ENCODE data around the gene PRPF40A. TPM values are rescaled to one million over a fixed set of nuclear protein-coding genes. Genes with fewer than 3 reads are reported as not detected.

Gene PRPF40A
- total RNA-seq, 1 donor from 2014 or later, result 131 TPM

DNA sequence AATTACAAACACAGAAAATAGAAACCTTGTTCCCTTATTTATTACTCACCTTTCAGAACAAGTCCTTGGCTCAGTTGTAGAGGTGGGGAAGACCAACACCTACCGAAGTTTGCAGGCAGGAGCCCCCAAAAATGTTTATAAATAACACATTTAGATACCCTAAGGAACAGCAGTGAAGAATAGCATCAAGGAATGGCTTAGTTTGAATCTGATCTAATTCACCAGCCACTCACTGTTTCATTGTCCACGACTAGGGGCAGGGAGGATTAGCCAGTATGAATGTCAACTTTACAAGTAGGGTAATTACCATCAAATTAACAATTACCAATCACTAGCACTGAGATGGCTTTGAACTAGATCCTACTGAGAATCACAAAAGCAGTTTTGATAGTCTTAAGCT is 65.4 kb downstream of the PRPF40A start:
- no peak for DNase-seq (ENCODE audit: low read depth)
- Mint-ChIP-seq H3K9me3 (ENCODE audit: unreplicated experiment) (no peaks in the 10 kb centered on the region), H3K27me3 (ENCODE audit: low read depth, unreplicated experiment) (no peaks in the 10 kb centered on the region), H3K4me1 (ENCODE audit: low read depth, unreplicated experiment) (peaks cover 8% of the 10 kb centered on the region), H3K27ac (ENCODE audit: unreplicated experiment) (no peak overlapping the region), H3K4me3 (ENCODE audit: unreplicated experiment) (no peak overlapping the region), H3K36me3 (ENCODE audit: low read depth, unreplicated experiment) (peaks cover 4% of the 10 kb centered on the region)
- H3K79me2 ChIP-seq (ENCODE audit: insufficient read depth, low read length), result no peaks in the 10 kb centered on the region
- H3K27me3 ChIP-seq (ENCODE audit: insufficient read depth, low read length), result no peaks in the 10 kb centered on the region
- peaks cover 10% of the 10 kb centered on the region for H3K4me1 ChIP-seq (ENCODE audit: insufficient read depth, low read length)
- FAIRE-seq, result no peak
- no peak for TF ChIP-seq EZH2 (IDR thresholded peaks at IDR 0.05; ENCODE audit: insufficient read depth, low read length)
- TF ChIP-seq, protein P1, sequence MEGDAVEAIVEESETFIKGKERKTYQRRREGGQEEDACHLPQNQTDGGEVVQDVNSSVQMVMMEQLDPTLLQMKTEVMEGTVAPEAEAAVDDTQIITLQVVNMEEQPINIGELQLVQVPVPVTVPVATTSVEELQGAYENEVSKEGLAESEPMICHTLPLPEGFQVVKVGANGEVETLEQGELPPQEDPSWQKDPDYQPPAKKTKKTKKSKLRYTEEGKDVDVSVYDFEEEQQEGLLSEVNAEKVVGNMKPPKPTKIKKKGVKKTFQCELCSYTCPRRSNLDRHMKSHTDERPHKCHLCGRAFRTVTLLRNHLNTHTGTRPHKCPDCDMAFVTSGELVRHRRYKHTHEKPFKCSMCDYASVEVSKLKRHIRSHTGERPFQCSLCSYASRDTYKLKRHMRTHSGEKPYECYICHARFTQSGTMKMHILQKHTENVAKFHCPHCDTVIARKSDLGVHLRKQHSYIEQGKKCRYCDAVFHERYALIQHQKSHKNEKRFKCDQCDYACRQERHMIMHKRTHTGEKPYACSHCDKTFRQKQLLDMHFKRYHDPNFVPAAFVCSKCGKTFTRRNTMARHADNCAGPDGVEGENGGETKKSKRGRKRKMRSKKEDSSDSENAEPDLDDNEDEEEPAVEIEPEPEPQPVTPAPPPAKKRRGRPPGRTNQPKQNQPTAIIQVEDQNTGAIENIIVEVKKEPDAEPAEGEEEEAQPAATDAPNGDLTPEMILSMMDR (IDR thresholded peaks at IDR 0.05; ENCODE audit: insufficient read depth, low read depth, low read length), result no peak
- H3K9me3 ChIP-seq (ENCODE audit: insufficient read depth, low read depth, low read length), result no peaks in the 10 kb centered on the region
- H3K9ac ChIP-seq (ENCODE audit: low read length), result no peak overlapping the region
- H2AFZ ChIP-seq (ENCODE audit: low read depth, low read length), result no peak overlapping the region
- H3K4me2 ChIP-seq (ENCODE audit: low read length), result no peak overlapping the region
- H3K27ac ChIP-seq (ENCODE audit: low read depth, low read length), result no peak overlapping the region
- peaks cover 14% of the 10 kb centered on the region for H3K36me3 ChIP-seq (ENCODE audit: insufficient read depth, low read length)
- H3K4me3 ChIP-seq (ENCODE audit: insufficient read depth, low read depth, low read length), result no peak overlapping the region
- H4K20me1 ChIP-seq (ENCODE audit: insufficient read depth, low read length), result no peaks in the 10 kb centered on the region

DNA sequence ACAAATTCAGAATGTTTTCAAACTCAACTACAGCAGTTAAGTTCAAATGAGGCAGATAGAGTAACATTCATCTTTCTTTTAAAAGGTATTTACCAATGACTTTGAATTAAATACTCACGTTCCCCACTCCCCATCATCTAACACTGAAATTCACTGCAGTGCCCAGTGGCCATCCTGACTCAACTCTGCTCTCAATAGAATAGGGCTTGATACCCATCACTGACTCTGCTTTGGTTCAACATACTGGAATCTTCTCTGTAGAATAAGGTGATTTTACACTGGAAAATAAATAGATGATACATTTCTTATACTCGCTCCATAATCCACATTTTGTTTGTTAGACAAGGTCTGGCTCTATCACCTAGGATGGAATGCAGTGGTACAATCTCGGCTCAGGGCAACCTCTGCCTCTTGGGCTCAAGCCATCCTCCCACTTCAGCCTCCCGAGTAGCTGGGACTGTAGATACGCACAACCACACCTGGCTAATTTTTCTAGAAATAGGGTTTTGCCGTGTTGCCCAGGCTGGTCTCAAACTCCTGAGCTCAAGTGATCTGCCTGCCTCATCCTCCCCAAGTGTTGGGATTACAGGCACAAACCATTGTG is 66.4 kb downstream of the PRPF40A start:
- Mint-ChIP-seq H3K4me3 (ENCODE audit: unreplicated experiment) (no peak overlapping the region), H3K36me3 (ENCODE audit: low read depth, unreplicated experiment) (no peaks in the 10 kb centered on the region), H3K27me3 (ENCODE audit: low read depth, unreplicated experiment) (no peaks in the 10 kb centered on the region), H3K27ac (ENCODE audit: unreplicated experiment) (peak overlapping the region; percentile 66), H3K4me1 (ENCODE audit: low read depth, unreplicated experiment) (peaks cover 9% of the 10 kb centered on the region), H3K9me3 (ENCODE audit: unreplicated experiment) (no peaks in the 10 kb centered on the region)
- Histone ChIP-seq H3K4me1 (ENCODE audit: insufficient read depth, low read length) (peaks cover 17% of the 10 kb centered on the region), H2AFZ (ENCODE audit: low read depth, low read length) (no peak overlapping the region), H3K27me3 (ENCODE audit: insufficient read depth, low read length) (no peaks in the 10 kb centered on the region), H3K4me3 (ENCODE audit: insufficient read depth, low read depth, low read length) (no peak overlapping the region), H3K9ac (ENCODE audit: low read length) (no peak overlapping the region), H3K27ac (ENCODE audit: low read depth, low read length) (no peak overlapping the region), H3K9me3 (ENCODE audit: insufficient read depth, low read depth, low read length) (no peaks in the 10 kb centered on the region), H3K4me2 (ENCODE audit: low read length) (no peak overlapping the region), H4K20me1 (ENCODE audit: insufficient read depth, low read length) (no peaks in the 10 kb centered on the region), H3K79me2 (ENCODE audit: insufficient read depth, low read length) (no peaks in the 10 kb centered on the region), H3K36me3 (ENCODE audit: insufficient read depth, low read length) (peaks cover 7% of the 10 kb centered on the region)
- DNase-seq (ENCODE audit: low read depth) (no peak), FAIRE-seq (no peak)
- TF ChIP-seq, protein P1 (IDR thresholded peaks at IDR 0.05; ENCODE audit: insufficient read depth, low read depth, low read length), result no peak
- TF ChIP-seq EZH2 (IDR thresholded peaks at IDR 0.05; ENCODE audit: insufficient read depth, low read length), result no peak

GRCh38 chr2:152649997-152650396 is 67.3 kb downstream of the PRPF40A start:
- Histone ChIP-seq H3K4me3 (ENCODE audit: insufficient read depth, low read depth, low read length) (no peak overlapping the region), H3K4me1 (ENCODE audit: insufficient read depth, low read length) (peaks cover 17% of the 10 kb centered on the region), H3K27ac (ENCODE audit: low read depth, low read length) (no peak overlapping the region), H3K9ac (ENCODE audit: low read length) (no peak overlapping the region), H2AFZ (ENCODE audit: low read depth, low read length) (no peak overlapping the region), H4K20me1 (ENCODE audit: insufficient read depth, low read length) (no peaks in the 10 kb centered on the region), H3K4me2 (ENCODE audit: low read length) (no peak overlapping the region), H3K79me2 (ENCODE audit: insufficient read depth, low read length) (no peaks in the 10 kb centered on the region), H3K36me3 (ENCODE audit: insufficient read depth, low read length) (peaks cover 5% of the 10 kb centered on the region), H3K27me3 (ENCODE audit: insufficient read depth, low read length) (no peaks in the 10 kb centered on the region), H3K9me3 (ENCODE audit: insufficient read depth, low read depth, low read length) (no peaks in the 10 kb centered on the region)
- Mint-ChIP-seq H3K4me3 (ENCODE audit: unreplicated experiment) (no peak overlapping the region), H3K36me3 (ENCODE audit: low read depth, unreplicated experiment) (peaks cover 6% of the 10 kb centered on the region), H3K4me1 (ENCODE audit: low read depth, unreplicated experiment) (peaks cover 17% of the 10 kb centered on the region), H3K27ac (ENCODE audit: unreplicated experiment) (no peak overlapping the region), H3K9me3 (ENCODE audit: unreplicated experiment) (no peaks in the 10 kb centered on the region), H3K27me3 (ENCODE audit: low read depth, unreplicated experiment) (no peaks in the 10 kb centered on the region)
- TF ChIP-seq, protein P1 (IDR thresholded peaks at IDR 0.05; ENCODE audit: insufficient read depth, low read depth, low read length), result no peak
- TF ChIP-seq EZH2 (IDR thresholded peaks at IDR 0.05; ENCODE audit: insufficient read depth, low read length), result no peak
- DNase-seq (ENCODE audit: low read depth) (no peak), FAIRE-seq (no peak)

Measured in astrocyte (in vitro differentiated cells and primary cell).